Pulmonary artery endothelial cell (primary cell): ENCODE data around the gene ATP6AP2. TPM values are rescaled to one million over a fixed set of nuclear protein-coding genes. Genes with fewer than 3 reads are reported as not detected.
"Not testable (repeated sequence)": the region's sequence is repeated elsewhere in the genome, so short reads cannot be mapped to it uniquely, and the experiment has no call there.

Experiments used
- DNase-seq: peaks from one replicate; pipeline ENCODE4 v3.0.0-alpha.2; 2011; ENCODE audit warnings: low read depth, low spot score
- total RNA-seq: library from RNA; depleted of rRNA; stranded (reverse); fragments of >200 nt; gene quantifications from 2 replicates; pipeline ENCODE4 v1.2.3, GENCODE V29; 2014

Gene ATP6AP2
- total RNA-seq, result 85.7 and 105 TPM in 2 replicates

DNA sequence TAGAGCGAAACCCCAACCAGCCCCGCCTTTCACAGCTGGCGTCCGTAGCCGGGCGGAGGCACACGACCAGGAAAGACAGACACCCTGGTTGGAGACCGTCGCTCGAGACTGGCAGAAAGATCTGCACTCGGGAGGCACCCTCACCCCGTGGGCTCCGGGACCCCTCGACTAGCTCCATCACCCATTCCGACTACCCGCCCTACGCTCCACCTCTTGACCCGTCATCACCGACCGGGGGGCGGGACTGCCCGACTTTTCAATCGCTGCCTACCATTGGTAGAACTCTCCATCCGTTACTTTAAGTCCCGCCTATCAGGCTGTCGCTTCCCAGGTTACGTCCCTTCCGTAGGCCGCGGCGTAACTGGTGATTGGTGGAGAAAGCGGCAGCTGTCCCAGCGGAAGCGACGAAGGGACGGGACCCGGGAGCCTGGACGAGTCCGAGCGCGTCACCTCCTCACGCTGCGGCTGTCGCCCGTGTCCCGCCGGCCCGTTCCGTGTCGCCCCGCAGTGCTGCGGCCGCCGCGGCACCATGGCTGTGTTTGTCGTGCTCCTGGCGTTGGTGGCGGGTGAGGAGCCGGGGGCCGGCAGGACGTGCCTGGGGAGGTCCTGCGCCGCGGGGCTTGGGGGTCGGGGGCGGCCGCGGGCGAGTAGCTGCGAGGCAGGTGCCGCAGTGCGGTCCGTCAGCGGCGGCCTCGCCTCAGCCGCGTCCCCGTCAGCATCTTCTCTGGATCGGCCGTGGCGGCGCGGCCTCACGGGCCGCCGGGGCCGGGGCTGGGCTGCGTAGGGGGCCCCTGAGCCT, at the start of gene ATP6AP2:
TSS of gene ATP6AP2 (plus strand) at position 434 of the 799 bp plus-strand sequence. CDS start at position 530, 96 bp downstream.
- peak; percentile 69 for DNase-seq

DNA sequence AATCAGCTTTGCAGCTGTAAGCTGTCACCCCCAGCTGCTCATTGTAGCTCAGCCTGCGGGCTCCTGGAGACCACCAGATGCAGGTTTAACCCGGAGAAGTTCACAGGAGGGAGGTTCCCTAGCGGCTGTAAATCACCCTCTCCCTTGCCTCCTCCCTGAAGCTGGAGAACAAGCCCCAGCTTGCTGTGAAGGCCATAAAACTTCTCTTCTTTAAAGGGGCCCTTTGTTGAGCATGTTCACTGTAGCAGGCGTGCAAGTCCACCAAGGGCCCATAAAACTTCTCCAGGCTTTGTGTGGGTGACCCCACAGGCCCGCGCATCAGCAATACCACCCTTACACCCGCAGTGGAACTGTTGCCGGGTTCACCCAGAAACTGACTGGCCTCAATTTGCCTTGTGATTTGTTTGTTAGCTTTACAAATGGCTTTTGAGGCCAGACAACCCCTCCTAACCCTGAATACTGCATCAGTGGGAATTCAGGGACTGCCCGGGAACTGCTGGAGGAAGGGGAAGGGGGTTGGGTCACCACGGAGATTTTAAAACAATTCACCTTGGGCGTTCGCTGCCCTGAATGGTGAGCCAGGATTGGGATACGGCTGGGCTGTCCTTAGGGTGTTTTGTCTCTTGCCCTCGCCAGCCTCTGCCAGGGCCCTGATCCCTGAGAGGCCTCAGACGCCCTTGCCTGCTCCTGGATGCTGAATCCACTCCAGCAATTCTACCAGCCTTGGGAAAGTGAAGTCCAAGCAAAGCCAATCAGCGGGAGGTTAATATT, 49.5 kb upstream of the ATP6AP2 start:
- DNase-seq, result no peak

DNA sequence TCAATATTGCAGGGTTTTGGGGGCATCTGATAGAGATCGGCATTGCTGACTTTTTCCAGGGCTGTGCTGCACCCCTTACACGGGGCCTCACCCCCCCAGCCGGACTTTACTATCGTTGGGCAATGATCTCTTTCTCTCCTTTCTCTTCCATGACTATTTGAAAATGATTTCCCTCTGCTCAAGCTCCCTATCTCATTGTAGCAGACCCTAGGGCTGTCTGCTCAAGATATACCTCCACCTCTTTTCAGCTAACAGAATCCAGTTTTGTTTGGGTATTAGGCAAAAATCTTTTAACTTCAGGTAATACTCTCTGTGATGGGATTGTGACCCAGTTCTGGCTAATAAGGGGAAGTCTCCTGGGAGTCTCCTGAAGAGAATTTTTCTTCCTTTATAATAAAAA, 43.5 kb upstream of the ATP6AP2 start:
- no peak for DNase-seq

DNA sequence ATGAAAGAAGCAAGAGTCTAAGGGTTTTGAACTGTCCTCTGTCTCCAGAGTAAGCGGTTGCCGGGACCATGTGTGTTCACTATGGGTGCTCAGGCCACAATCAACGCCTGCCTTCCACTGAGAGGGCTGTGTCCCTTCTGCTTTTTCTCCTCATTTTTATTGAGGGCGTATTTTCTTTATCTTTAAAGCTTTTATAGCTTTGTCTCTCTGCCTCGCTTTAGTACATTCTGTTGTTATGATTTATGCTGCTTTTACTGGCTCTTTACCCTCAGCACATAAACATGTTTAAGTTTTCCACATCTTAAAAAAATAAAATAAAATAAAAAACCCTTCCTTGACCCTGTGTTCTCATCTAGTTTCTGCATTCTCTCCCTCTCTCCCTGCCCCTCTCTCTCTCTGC, 42.4 kb upstream of the ATP6AP2 start:
- DNase-seq, result no peak

DNA sequence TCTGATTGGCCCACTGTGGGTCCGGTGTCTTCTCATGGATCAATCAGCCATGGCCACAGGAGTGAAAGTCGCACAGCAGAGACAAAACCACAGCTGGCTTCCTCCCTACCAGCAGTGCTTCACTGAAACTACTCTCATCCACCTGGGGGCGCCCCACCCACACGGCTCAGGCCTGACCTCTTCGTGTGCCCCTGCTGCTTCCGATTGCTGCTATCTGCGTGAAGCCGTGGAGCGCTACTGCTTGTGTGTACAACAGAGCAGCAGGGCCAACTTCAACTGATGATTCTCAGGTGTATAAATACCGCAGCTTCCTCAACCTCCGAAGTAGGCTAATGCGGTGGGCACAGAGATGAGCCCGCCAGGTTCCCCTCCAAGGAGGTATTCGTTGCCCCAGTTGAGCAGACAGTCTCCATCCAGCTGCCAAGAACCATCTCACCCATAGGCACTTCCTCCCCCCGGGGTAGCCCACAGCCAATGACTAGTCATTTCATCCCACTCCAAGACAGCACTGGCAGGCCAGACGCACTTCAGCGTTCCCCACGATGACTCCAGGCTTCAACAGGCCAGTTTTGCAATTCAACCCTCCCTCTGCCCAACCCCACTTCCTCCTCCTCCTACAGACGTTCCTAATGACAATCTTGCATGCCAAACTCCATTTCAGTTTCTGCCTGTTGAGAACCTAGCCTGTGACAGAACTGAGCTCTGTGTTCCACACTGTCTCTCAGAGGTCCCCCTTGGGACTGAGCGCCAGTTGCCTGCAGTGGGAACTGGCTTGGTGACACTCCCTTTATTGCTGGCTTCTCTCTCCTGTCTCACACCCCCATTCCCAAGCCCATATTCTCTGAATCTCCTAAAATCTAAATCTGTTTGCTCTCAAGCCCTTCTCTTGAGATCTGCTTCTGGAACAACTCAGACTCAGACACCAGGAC, 41.3 kb upstream of the ATP6AP2 start:
- DNase-seq, result no peak

- no peak for DNase-seq
Observed at GRCh38 chrX:40542208-40542607, 38.6 kb upstream of the ATP6AP2 start.

DNA sequence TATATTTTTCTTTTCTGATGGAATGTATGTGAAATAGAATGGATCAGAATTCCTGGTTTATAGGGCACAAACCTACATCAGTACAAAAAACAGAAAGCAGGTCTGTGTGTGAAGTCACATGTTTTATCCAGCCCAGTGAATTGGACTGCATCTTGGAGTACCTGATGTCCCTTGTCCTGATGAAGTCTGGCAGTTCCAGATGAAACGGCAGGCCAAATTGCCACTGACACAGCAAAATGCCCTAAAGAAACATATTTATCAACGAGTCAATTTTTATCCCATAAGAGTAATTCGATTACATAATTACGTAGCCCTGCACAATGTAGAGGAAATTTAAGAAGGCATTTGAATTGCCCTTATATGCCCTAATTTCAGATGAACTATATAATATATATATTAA, 37.8 kb upstream of the ATP6AP2 start:
- DNase-seq, result no peak

DNA sequence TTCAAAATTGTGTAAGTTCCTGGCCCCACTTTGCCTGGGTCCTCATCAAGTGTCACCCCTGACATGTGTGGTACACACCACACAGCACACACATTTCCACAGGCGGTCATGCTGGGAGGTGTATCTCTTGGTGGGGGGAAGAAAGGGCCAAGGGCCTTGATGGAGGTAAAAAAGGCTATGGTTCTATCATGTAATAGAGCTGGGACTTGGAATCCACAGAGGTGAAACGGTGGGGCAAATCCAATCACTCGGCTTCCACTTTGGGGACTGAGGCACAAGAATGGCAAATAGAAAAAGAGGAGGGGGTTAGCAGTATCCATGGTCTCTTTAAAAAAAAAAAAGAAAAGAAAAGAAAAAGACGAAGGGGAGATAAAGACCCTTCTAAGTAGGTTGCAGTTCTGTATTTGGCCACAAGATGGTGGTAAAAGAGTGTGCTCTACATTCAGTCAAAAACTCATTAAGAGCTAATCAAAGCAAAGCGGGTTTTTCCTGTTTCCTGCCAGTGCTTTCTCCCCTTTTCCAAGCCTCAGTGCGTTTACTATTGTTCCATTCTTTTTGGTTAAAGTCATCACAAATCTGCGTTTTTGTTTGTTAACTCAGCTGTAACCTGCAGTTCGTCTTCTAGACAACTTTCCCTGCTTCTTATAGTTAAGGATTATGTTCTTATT, 37.0 kb upstream of the ATP6AP2 start:
- peak; percentile 67 for DNase-seq

GRCh38 chrX:40544343-40545266, 36.2 kb upstream of the ATP6AP2 start:
- no peak for DNase-seq

- no peak for DNase-seq
Observed at GRCh38 chrX:40546870-40547269, 33.9 kb upstream of the ATP6AP2 start.

DNA sequence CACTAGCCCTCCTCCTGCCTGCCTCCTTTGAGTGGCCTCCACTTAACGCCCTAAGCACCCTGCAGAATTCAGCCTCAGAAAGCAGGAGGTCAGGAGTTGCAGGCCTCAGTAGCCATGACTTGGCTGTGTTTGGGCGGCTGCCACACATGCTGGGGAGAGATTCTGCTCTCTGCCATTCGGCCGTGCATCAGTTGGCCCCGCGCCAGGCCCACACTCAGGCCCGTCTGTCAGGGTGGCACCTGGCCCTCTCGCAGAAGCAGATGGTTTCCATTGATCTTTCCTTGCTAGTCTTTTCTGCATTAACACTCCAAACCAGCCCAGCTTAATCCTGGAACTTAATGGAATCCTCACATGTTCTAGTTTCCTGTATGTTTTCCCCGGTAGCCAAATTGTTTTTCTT, 30.7 kb upstream of the ATP6AP2 start:
- DNase-seq, result no peak

GRCh38 chrX:40552768-40553167, 28.0 kb upstream of the ATP6AP2 start:
- DNase-seq, result no peak

GRCh38 chrX:40558590-40558989, 22.2 kb upstream of the ATP6AP2 start:
- DNase-seq, result no peak

GRCh38 chrX:40563784-40564183, 17.0 kb upstream of the ATP6AP2 start:
- DNase-seq, result no peak

DNA sequence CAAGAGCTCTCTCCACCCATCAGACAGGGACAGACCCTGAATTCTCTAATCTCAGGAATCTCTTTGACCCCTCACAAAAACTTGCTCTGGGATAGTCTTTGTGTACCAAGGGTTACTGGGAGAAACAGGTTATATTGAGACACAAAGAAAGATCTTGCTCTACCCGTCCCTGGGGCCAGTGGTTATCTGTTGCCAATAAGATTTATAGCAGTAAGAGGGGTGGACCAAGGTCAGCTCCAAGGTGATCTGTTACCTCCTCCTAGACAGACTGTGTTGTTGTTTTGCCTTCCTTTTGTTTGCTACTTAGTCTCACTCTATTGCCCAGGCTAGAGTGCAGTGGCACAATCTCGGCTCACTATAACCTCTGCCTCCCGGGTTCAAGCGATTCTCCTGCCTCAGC, 16.3 kb upstream of the ATP6AP2 start:
- DNase-seq, result no peak

DNA sequence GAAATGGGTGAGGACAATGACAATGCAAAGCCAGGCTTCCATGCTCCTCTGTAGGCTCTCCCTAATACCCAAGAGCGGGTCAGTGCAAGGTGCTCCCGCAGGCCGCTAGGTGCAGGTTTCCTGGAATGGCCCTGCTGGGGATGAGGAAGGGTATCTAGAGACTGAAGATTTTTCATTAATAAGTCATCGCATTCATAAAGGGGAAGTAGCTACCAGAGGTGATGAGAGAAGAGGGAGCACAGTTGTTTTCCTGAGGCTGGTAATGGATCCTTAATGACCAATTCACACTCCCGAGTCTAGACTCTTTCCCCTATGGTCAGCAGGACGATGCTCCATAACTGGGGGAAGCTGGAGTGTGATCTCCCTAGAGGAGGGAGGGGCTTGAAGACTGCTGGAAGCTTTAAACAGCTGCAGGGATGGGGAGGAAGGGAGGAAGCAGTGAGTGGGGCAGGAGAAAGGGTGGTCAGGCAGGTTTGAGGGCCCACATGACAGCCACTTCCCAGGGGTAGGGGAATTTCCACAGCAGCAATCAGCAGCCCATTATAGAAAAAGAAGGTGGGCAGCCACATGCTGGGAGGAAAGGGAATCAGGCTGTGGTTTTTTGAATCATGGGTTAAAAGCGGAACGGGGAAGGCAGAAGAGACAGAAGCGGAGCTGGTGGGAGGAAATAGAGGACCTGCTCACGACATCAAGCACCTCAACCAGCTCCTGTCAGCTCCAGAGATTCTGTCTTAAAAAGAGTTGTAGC, 10.2 kb upstream of the ATP6AP2 start:
- no peak for DNase-seq

GRCh38 chrX:40571164-40571563, 9.6 kb upstream of the ATP6AP2 start:
- not testable (repeated sequence) for DNase-seq

- no peak for DNase-seq
Observed at GRCh38 chrX:40571600-40571999, 9.2 kb upstream of the ATP6AP2 start.

GRCh38 chrX:40573763-40574162, 7.0 kb upstream of the ATP6AP2 start:
- no peak for DNase-seq
